Ramos (cell line): ENCODE results near the gene OR4D9.

Experiments
- in situ Hi-C: fragments of 300-500 bp; cut with MboI; formaldehyde crosslinking; loops from one replicate; pipeline ENCODE4 v1.14.3; 2022; ENCODE audit warnings: low sequenced_read_pairs; ENCODE audit not compliant: unreplicated experiment

OR4D9 gene

DNA sequence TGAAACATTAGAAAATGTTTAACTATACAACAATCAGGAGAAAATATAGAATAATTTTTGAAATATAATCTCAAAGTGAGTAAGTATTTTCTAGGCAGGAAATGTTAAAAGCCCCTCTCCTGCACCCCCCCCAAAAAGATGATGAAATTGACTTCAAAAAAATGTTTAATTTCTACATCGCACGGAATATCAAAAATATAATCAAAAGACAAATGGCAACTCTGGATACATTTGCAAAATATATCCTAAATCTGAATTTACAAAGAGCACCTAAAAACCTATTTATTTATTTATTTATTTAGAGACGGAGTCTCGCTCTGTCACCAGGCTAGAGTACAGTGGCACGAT is 36.9 kb downstream of the OR4D9 start:
- in situ Hi-C loops: loop anchor here (25.0 kb wide), 1 partner anchor 364 kb away; no protein-coding TSS in a partner anchor

DNA sequence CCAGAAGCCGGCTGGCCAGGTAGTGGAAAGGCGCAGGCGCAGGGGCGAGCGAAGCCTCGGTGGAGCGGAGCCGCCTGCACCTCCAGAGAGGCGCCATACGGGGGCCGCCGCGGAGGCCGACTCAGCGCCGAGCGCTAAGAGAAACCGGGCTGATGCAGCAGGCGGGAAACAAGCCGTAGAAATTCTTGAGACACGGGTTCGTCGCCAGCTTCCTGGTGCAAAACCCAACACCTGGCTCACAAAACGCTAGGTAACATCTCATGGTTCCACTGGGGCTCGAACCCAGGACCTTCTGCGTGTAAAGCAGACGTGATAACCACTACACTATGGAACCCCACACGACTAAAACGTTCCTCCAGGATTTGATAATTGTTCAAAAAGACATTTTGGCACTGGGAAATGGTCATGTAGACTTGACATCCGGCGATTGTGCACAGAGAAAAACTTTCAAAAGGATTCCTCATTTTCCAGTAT is 39.1 kb downstream of the OR4D9 start:
- in situ Hi-C loops: loop anchor here (10.0 to 25.0 kb wide), 2 partner anchors 114 to 262 kb away; partner anchors contain the start of genes MRPL16 and PATL1

DNA sequence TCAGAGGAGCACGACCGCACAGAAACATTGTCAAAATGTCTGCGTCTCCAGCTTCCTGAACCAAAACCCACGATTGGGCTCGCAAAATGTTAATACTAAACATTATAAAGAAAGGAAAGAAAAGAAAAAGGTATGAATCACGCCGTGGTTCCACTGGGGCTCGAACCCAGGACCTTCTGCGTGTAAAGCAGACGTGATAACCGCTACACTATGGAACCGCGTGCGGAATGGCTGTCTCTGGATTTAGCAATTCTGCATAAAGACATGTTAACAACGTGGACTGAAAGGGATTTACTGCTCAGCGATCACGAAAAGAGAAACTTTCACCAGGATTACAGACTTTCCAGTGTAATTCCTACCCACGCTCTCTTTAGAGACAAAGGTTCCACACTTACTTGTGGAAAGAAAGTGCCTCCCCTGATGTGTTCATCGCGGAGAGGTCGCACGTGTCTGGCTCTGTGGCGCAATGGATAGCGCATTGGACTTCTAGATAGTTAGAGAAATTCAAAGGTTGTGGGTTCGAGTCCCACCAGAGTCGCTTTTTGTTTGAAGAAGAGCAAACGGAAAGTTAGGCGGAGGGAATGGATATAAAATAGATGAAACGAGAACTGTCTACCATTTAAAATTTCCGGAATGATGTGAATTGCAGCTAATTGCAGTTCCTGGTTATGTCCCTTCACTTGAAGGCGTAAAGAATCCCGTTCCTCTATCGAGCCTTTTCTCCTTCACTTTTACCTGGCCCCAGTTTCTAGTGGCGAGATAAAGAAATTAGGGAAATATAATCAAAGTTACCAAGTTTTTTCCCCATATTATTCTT is 39.7 kb downstream of the OR4D9 start:
- in situ Hi-C loops: loop anchor here (10.0 to 25.0 kb wide), 2 partner anchors 114 to 261 kb away; partner anchors contain the start of genes MRPL16 and PATL1

DNA sequence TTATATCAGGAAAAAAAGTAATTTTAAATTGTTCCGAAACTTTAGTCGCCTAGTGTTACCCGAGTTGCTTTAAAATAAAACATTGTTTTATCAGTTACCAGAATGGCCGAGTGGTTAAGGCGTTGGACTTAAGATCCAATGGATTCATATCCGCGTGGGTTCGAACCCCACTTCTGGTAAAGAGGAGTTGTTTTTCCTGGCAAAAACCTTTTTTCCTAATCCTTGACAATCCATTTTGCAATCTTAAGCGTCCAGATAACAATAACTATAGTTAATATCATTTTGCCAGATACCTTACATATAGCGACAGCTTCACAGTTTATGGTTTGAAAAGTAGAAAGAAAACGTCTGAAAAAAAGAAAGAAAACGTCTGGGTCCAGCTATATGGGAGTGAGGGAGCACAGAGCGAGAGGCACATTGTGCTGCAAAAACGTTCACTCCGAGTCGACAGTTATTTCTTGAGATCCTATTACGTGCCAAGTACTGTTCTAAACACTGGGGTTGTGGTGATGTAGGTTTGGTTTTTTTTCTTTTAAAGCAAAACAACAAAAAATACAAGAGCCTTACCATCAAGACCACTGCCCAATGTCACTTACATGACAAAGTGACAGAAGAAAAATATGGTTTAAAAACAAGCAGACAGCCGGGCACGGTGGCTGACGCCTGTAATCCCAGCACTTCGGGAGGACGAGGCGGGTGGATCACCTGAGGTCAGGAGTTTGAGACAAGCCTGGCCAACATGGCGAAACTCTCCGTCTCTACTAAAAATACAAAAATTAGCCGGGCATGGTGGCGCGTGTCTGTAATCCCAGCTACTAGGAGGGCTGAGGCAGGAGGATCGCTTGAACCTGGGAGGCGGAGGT is 40.6 kb downstream of the OR4D9 start:
- in situ Hi-C loops: loop anchor here (10.0 to 25.0 kb wide), 2 partner anchors 113 to 260 kb away; partner anchors contain the start of genes MRPL16 and PATL1

DNA sequence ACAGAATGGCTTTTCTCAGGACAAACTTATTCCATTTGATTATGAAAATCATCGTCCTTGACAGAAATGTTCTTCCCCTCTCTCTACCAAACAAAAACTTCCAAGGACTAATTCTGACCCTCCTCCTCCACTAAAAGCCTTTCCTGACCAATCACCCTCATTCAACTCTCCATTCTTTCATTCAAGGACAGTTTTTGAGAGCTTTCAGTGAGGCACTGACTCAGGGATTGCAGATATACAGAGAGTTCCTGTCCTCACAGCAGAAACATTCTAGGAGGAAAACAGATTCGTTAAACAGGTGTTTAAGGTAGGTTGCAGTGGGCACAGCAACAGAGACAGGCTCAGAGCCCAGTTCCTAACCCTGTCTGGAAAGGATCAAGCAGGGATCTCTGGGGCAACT is 41.5 kb downstream of the OR4D9 start:
- in situ Hi-C loops: loop anchor here (10.0 to 25.0 kb wide), 2 partner anchors 112 to 259 kb away; partner anchors contain the start of genes MRPL16 and PATL1

DNA sequence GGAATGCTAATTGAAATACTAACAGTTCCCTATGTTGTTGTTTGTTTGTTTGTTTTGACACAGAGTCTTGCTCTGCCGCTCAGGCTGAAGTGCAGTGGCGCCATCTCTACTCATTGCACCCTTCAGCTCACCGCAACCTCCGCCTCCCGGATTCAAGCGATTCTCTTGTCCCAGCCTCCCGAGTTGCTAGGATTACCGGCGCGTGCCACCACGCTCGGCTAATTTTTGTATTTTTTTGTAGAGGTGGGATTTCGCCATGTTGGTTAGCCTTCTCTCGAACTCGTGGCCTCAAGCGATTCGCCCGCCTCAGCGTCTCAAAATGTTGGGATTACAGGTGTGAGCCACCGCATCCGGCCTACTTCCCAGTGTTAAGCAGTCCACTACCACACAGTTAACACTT is 42.0 kb downstream of the OR4D9 start:
- in situ Hi-C loops: loop anchor here (10.0 to 25.0 kb wide), 2 partner anchors 111 to 259 kb away; partner anchors contain the start of genes MRPL16 and PATL1

DNA sequence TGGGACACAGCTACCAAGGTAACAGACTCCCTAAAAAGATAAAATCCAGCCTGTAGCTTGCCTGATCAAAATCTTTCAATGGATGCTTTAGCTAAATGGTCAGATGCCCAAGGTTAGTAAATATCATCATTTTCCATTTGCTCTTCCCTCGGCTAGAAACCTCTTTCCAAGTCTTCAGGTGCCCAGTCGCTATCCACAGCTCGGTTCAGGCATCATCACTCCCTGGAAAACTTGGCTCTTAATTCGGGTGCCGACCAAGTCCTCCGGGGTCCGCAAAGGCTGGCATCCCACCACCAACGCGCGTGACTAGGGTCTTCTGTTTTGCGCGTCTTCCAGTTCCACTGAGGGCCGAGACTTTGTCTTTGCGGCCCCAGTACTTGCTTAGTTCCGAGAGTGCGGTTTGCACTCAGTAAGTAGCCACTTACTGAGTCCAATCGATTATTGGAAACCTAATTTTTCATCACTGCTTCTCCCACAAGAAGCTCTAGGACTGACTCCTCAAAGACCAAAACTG is 44.3 kb downstream of the OR4D9 start:
- in situ Hi-C loops: loop anchor here (10.0 to 25.0 kb wide), 2 partner anchors 109 to 257 kb away; partner anchors contain the start of genes MRPL16 and PATL1

DNA sequence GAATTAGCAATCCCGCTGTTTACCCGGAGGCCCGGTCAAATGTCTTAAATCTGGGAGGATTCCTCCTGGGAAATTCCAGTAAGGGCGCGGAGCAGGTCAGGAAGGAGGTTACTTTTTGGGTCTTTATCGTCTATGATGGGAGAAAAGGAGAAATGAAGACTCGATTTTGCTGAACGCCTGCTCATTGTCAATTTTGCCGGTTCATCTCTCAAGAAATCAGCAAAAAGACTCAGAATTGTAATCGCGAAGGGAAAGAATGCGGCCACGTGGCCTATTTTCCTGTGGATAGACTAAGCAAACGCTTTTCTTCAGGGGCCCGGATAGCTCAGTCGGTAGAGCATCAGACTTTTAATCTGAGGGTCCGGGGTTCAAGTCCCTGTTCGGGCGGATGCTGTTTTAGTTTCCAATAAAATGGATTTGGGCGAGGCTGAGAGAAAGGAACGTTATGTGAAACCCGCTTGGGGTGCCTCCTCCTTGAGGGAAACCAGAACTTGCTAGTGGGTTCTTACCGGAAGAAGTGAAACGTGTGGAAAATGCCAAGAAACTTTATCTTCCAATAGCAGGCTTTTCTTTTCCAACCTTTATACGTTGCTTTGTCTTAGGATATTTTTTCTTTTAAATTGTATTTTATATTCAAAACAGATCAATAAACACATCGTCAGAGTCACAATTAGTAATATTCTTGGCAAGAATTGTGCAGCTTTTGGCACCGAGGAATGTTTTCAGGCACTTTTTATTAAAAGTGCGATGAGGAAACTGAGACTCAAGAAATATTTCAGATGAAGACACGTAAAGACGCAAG is 45.0 kb downstream of the OR4D9 start:
- in situ Hi-C loops: loop anchor here (10.0 to 25.0 kb wide), 2 partner anchors 108 to 256 kb away; partner anchors contain the start of genes MRPL16 and PATL1

DNA sequence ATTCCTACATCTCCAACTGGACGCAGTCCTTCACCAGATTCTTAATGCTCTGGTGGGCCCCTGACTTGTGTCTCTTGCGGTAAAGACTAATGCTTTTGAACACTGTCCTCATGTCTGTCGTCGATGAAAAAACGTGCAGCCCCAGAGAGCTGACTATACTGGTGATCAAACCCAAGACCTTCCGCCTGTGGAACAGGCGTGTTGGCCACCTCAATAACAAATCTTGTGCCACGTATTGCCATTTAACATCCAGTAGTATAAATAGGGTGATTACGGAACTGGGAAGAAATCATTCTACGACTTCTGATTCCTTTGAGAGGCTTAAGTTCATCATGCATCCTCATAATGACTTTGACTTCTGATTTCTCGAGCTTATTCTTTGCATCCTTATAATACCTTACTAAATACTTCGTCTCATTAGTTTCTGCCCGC is 45.6 kb downstream of the OR4D9 start:
- in situ Hi-C loops: loop anchor here (10.0 to 25.0 kb wide), 2 partner anchors 108 to 255 kb away; partner anchors contain the start of genes MRPL16 and PATL1

DNA sequence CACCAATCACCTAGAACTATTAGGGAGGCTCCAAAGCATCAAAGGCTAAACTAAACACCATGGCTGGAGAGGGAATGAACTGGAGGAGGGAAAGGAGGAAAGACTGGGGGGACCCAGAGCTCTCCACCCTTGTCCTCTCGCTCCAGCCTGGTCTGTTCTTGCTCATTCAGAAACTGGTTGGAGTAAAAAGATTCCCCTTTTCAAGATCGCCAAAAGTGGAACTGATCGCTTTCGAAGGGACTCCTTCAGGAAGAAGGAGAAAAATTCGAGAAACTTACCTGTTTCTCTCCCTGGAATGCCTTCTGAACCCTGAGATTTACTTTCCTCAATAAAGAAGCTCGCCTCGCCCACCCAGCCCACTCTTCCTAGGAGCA is 46.9 kb downstream of the OR4D9 start:
- in situ Hi-C loops: loop anchor here (10.0 to 25.0 kb wide), 2 partner anchors 107 to 254 kb away; partner anchors contain the start of genes MRPL16 and PATL1

DNA sequence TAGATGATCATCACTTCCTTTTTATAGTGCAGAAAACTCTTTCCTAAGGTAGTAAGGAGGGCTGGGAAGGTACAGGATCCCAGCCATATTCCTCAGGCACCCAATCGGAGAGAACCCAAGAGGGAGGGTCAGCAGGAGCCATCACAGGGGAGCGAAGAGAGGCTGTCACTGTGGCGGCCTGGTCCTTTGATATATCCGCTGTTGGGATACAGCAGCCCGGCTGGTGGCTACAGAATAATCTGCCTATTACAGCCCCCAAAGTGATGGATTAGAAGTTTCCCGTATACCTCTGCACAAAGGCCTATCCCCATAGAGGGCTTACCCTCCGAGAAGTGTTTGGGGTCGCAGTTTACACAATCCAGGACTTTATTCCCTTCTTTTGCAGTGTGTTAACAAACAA is 48.5 kb downstream of the OR4D9 start:
- in situ Hi-C loops: loop anchor here (10.0 to 25.0 kb wide), 2 partner anchors 105 to 252 kb away; partner anchors contain the start of genes MRPL16 and PATL1

DNA sequence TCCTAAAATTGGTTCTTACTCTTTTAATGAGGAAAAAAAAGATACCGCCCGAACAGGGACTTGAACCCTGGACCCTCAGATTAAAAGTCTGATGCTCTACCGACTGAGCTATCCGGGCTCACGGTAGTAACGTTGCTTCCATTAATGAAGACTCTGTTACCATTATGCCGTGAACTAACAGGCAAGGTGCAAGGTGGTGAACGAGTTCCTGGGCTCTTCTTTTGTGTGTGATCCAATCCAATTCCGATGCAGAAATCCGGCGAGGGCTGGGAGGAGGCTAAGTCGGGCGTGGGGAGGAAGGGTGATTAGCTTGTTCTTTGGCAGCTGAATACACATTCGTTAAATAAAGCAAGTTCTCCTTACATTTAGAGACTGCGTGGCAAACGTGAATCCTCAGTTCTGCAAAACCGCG is 49.0 kb downstream of the OR4D9 start:
- in situ Hi-C loops: loop anchor here (25.0 kb wide), 1 partner anchor 252 kb away; the partner anchor contains the start of gene MRPL16

DNA sequence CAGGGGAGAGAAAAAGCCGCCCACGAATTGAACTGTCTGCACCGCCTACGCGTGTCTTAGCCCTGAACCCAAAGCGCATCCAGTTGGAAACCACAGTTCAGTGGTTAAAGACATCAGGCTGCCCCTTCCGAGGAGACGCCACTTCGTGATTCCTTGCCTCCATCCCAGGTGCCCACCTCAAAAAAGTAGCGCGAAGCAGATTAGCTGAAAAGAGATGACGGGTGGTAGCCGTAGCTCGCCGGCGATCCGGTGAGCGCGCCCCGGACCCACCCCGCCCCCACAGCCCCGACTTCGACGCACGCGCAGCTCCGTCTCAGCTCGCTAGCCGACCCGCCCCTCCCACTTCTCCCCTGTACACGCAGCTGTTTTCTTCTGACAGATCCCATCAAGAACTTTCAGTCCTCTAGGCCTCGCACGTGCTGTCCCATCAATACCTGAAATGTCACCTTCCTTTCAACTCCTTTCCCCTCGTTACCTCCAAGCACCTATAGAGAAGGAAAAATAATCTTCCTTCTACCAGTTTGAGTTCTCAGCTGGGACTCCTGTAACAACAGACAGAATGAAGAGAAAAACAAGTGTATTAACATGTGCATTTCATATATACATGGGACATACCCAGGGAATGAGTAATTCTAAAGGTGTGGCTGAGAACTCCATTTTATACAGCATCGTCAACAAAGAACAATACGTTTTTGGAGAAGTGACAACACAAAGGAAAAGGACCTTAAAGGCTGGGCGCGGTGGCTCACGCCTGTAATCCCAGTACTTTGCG is 49.5 kb downstream of the OR4D9 start:
- in situ Hi-C loops: loop anchor here (25.0 kb wide), 1 partner anchor 251 kb away; the partner anchor contains the start of gene MRPL16

DNA sequence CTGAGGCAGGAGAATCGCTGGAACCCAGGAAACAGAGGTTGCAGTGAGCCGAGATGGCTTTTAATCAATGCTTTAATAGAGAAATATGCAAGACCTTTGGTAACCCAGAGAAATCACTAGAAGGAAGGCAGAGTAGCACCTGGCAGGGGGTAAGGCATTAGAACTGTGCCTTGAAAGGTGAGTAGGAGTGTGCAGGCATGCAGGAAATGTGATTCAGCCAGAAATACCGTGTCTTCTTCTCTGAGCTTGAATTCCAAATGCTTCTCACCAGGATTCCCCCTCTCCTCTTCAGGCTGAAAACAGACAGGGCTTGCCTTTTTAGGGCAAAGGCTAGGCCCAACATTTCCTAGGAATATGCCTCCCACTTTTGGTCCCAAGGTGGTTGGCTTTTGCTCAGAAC is 51.0 kb downstream of the OR4D9 start:
- in situ Hi-C loops: loop anchor here (25.0 kb wide), 1 partner anchor 250 kb away; the partner anchor contains the start of gene MRPL16
